ENCODE results near the gene LEMD2. TPM values are rescaled to one million over a fixed set of nuclear protein-coding genes. Genes with fewer than 3 reads are reported as not detected.

The LEMD2 gene
- total RNA-seq, 1 donor from 2014 or later: 69.9 TPM

DNA sequence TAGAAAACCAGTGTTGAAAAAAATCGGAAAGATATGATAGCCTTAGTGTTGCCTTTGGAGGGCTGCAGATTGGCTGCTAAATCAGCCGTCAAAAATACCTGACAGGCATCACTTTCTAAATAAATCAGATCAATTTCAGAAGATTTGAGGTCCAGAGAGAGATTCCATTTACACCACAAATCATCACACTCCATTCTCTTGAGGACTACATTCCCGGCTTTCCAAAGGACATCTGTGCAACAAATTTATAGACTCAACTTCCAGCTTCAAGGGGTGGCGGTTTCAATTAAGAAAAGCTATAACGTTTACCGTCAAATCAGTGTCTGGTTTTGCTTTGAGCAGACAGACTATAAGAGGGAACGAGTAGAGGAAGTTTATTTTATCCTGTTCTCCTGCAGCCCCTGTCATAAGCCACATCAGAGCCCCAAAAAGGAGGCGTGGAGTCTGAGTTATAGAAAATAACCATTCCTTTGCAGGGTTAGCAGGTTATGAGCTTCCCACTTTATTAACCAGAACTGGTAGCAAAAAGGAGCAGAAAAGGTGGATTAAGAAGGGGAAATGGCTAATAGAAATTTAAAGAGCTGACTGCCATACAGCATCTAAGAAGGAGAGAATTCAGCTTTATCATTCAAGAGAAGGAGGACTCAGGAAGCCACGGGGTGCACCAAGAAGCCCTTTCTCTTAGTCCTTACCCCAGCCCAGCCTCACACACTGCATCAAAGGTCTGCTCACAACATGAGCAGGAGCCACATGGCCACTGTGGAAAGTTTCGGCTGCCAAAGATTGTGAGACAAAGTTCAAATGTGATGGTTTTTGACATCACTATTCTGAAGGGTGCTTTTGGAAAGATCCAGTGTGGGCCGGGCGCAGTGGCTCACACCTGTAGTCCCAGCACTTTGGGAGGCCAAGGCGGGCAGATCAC, 64.6 kb downstream of the LEMD2 start:
- intact Hi-C loops (cut with micrococcal nuclease): no loop called here

DNA sequence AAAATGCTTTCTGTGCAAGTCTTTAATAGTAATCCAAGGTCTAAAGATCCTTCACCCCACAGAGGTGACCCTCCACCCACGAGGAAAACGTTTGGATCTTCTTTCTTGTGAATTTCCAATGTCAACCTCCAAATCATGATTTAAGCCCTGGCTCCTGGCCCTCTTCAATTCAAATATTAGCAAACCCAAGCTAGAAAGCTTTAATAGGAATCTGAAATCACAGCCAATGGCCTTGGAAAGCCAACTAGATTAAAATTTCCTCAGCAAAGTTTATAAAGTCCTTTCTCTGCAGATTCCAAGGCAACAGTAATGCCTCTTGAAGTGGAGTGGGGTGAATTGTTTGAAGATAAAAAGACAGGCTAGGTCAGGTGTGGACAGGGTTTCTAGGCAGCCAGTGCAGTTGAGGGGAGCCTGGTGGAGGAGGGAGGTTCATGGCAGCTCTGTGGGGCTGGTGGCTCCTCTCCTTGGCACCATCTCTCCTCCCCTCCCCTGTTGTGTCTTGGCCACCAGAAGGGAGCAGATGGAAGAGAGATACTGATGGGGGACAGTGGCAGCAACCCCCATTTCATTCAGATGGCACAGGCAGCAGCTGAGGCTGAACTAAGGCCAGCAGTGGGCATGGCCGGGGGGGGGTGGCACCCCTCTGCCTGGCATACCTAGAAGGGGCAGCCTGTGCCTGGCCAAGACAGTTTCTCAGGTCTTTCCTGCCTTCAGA, 65.4 kb downstream of the LEMD2 start:
- intact Hi-C loops (cut with micrococcal nuclease): no loop called here

DNA sequence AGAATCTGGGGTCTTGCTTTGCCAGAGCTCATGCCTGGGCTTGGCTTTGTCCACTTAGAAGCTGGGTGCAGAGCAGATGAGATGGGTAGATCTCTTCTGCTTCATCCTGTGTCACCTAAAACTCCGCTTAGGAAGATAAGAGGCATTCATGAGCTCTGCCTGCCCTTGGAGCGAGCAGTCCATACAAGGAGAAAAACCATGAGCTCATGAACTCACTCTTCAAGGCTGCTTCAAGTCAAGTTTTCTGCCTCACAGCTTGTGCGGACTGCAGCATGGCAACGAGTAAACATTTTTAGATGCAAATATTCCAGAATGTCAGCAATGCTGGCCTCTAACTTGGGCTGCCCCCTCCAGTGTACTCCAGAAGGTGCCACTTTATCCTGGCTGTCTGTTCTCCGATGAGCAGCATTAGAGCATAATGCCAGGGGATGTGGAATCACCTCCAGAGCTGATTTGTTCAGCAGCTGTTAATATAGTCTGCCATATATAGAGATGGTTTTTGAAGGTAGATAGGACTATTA, 66.8 kb downstream of the LEMD2 start:
- intact Hi-C loops (cut with micrococcal nuclease): no loop called here

DNA sequence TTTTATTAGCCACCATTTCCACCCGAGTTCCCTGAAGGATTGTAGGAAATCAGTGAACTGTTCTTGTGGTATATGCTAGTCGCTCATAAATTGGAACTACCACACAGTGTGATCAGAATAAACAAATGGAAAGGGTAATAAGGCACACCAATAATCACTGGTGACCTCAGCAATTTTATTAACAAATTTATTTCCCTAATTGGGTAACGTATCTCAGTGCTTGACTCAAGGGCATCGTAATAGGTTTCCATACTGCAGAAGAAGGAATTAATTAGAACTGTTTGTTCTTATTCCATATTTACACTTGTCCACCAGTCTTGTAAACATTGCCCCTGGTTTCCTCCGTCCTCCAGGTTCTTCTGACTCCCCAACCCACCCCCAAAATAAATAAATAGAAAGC, 67.4 kb downstream of the LEMD2 start:
- intact Hi-C loops (cut with micrococcal nuclease): no loop called here

Other genes with a start within 250 kb of the LEMD2 start
- gene BAK1, start 208.9 kb downstream of the LEMD2 start, total RNA-seq: 92.1 and 93.2 TPM in 2 replicates
- gene ITPR3, start 167.8 kb downstream of the LEMD2 start, total RNA-seq: 48.0 and 48.9 TPM in 2 replicates
- gene UQCC2, start 77.4 kb downstream of the LEMD2 start, total RNA-seq: 100 and 106 TPM in 2 replicates
- gene IP6K3, start 42.2 kb downstream of the LEMD2 start, total RNA-seq: not detected in 2 replicates
- not detected in 2 replicates for gene MLN, start 14.9 kb upstream of the LEMD2 start, total RNA-seq

Data from T-helper 2 cell treated with Interferon-gamma antibody and Interleukin-4, amounts not matched to agents 100 ng/mL and 5 ng/mL, for 36 hours (primary cell).